GM12878 (cell line): ENCODE data around the gene LGI1. TPM values are rescaled to one million over a fixed set of nuclear protein-coding genes. Genes with fewer than 3 reads are reported as not detected.

Experiments
- ATAC-seq: fragments of 200-7000 bp; cut with Tn5 transposase; 3 replicates; pipeline ENCODE4 v1.9.1; 2020; ENCODE audit warnings: mild to moderate bottlenecking, moderate library complexity
- BruUV-seq: library from RNA; stranded (reverse); fragments of 400-500 nt; replicated peaks from 2 replicates; lab custom pipeline; 2021; lab: Mats Ljungman, UMichigan
- CTCF ChIA-PET: fragments of 300-600 bp; sonication (Branson Sonifier 250); formaldehyde crosslinking; extraction: SDS; loops from one replicate; lab custom pipeline; 2021; ENCODE audit warnings: inconsistent platforms; lab: Yijun Ruan, JAX
- POLR2A ChIA-PET: fragments of 350-600 bp; formaldehyde crosslinking; extraction: SDS; loops from one replicate; lab custom pipeline; 2021; ENCODE audit warnings: inconsistent platforms; lab: Charles Lee
- RAD21 ChIA-PET: fragments of 300-600 bp; sonication (Branson Sonifier 250); formaldehyde crosslinking; loops from one replicate; lab custom pipeline; 2023; ENCODE audit warnings: antibody characterized with exemption; ENCODE audit not compliant: unreplicated experiment; lab: Charles Lee
- SMC1A ChIA-PET: fragments of 300-600 bp; sonication (Branson Sonifier 250); formaldehyde crosslinking; loops from one replicate; lab custom pipeline; 2023; ENCODE audit not compliant: unreplicated experiment, uncharacterized antibody; lab: Charles Lee
- DNase-seq: peaks from one replicate; pipeline ENCODE4 v3.0.0-alpha.2; 2011; ENCODE audit warnings: low read depth, low spot score
- FAIRE-seq: peaks from 3 replicates; lab custom pipeline; 2011; peaks lifted over from hg19 to GRCh38; lab: Jason Lieb, UNC
- H2AFZ ChIP-seq: 2 replicates; pipeline ENCODE4 v1.6.0; 2011; ENCODE audit warnings: low read depth, low read length, control low read depth; ENCODE audit not compliant: control insufficient read depth
- H3K27ac ChIP-seq: 2 replicates; pipeline ENCODE4 v1.5.1; 2011; ENCODE audit warnings: control low read depth; ENCODE audit not compliant: control insufficient read depth, insufficient read depth
- H3K27me3 ChIP-seq, 2 experiments: replicated peaks in 1 of 2; 2 replicates each; pipeline versions ENCODE4 v1.6.0 to v1.6.1; 2011; ENCODE audit warnings: low read length in 1 of 2; ENCODE audit not compliant: control insufficient read depth in 2 of 2, insufficient read depth in 2 of 2
- H3K36me3 ChIP-seq, 2 experiments: 2 replicates each; pipeline ENCODE4 v1.5.1; 2011; ENCODE audit warnings: low read length in 1 of 2; ENCODE audit not compliant: control insufficient read depth in 2 of 2, insufficient read depth in 2 of 2
- H3K4me1 ChIP-seq: 2 replicates; pipeline ENCODE4 v1.6.1; 2011; ENCODE audit warnings: mild to moderate bottlenecking, low read length, moderate library complexity, mixed read lengths; ENCODE audit not compliant: control insufficient read depth, insufficient read depth
- H3K4me2 ChIP-seq: 2 replicates; pipeline ENCODE4 v1.6.0; 2011; ENCODE audit warnings: control low read depth; ENCODE audit not compliant: control insufficient read depth, insufficient read depth
- H3K4me3 ChIP-seq: fragments of 200-600 bp; sonication (generic); 2 replicates; pipeline ENCODE4 v1.5.1; 2016
- H3K79me2 ChIP-seq: 2 replicates; pipeline ENCODE4 v1.6.0; 2011; ENCODE audit warnings: low read length; ENCODE audit not compliant: control insufficient read depth, insufficient read depth
- H3K9ac ChIP-seq: 2 replicates; pipeline ENCODE4 v1.8.0; 2011; ENCODE audit warnings: low read length, control low read depth, mixed read lengths; ENCODE audit not compliant: control insufficient read depth, insufficient read depth
- H3K9me3 ChIP-seq: replicated peaks from 3 replicates; pipeline ENCODE4 v1.5.1; 2011; ENCODE audit warnings: mild to moderate bottlenecking, low read length; ENCODE audit not compliant: control insufficient read depth, insufficient read depth
- H4K20me1 ChIP-seq: 2 replicates; pipeline ENCODE4 v1.6.0; 2011; ENCODE audit not compliant: control insufficient read depth, insufficient read depth
- ASH2L ChIP-seq: fragments of 300-600, 200-600 bp; sonication (generic); IDR thresholded peaks from 2 replicates; pipeline ENCODE4 v1.6.1; 2017; ENCODE audit warnings: low read depth, mild to moderate bottlenecking, borderline replicate concordance
- CBX3 ChIP-seq: fragments of 200-600 bp; sonication (generic); IDR thresholded peaks from 2 replicates; pipeline ENCODE4 v1.6.1; 2016; ENCODE audit warnings: low read depth, borderline replicate concordance
- DPF2 ChIP-seq: fragments of 450-650 bp; IDR thresholded peaks from 2 replicates; pipeline ENCODE4 v1.6.1; 2017; ENCODE audit warnings: mild to moderate bottlenecking
- EP300 ChIP-seq, 2 experiments: fragments of 150-350 bp in 1 of 2; IDR thresholded peaks; 2 replicates each; pipeline ENCODE4 v1.6.1; 2011 to 2012; ENCODE audit warnings: low read depth in 2 of 2, low read length in 2 of 2, borderline replicate concordance in 1 of 2, improper control_type of control experiment in 1 of 2, inconsistent platforms in 1 of 2; ENCODE audit not compliant: control insufficient read depth in 1 of 2
- EZH2 ChIP-seq: IDR thresholded peaks from 2 replicates; pipeline ENCODE4 v1.6.1; 2012; ENCODE audit warnings: low read depth, mild to moderate bottlenecking, control low read depth, inconsistent platforms, low read length, borderline replicate concordance; ENCODE audit not compliant: control insufficient read depth
- NBN ChIP-seq: fragments of 450-650 bp; IDR thresholded peaks from 2 replicates; pipeline ENCODE4 v1.6.1; 2016
- NKRF ChIP-seq: fragments of 450-650 bp; conservative IDR thresholded peaks from 2 replicates; pipeline ENCODE4 v1.6.1; 2017; ENCODE audit warnings: mild to moderate bottlenecking, moderate library complexity
- POLR2AphosphoS2 ChIP-seq: IDR thresholded peaks from 2 replicates; pipeline ENCODE4 v1.6.1; 2011; ENCODE audit warnings: low read depth, mild to moderate bottlenecking, low read length, improper control_type of control experiment, moderate library complexity
- ZNF384 ChIP-seq: IDR thresholded peaks from 2 replicates; pipeline ENCODE4 v1.6.1; 2012; ENCODE audit warnings: low read depth, mild to moderate bottlenecking, low read length, improper control_type of control experiment, borderline replicate concordance
- WGBS: methylation state at CpG from one replicate; pipeline ENCODE4 v1.1.6; 2016; ENCODE audit warnings: low lambda C conversion rate; ENCODE audit not compliant: insufficient replicate concordance, insufficient coverage; ENCODE audit errors: missing lambda C conversion rate; 5-methylcytosine and 5-hydroxymethylcytosine counted together
- in situ Hi-C: fragments of 300-500 bp; cut with MboI; formaldehyde crosslinking; loops from 9 replicates; pipeline ENCODE4 v1.14.3; 2018; ENCODE audit warnings: mixed read lengths
- intact Hi-C: fragments of 100-400 bp; cut with micrococcal nuclease; formaldehyde crosslinking; loops from one replicate; pipeline ENCODE4 v1.14.2; 2022; ENCODE audit not compliant: unreplicated experiment
- polyA plus RNA-seq, 11 experiments: library from polyadenylated mRNA; depleted of rRNA in 4 of 11; unstranded in 6 of 11; stranded (reverse) in 5 of 11; fragments of >200 nt; fragmentation: Nextera tagmentation in 4 of 11; fragmentation: Illumina TruSeq in 1 of 11; extraction: Ambion mirVana in 4 of 11; extraction: Trizol in 1 of 11; gene quantifications; 1 replicate in 1 of 11; 2 replicates in 10 of 11; pipeline versions ENCODE4 v1.2.1 to v1.2.3, GENCODE V29; 2011 to 2016; ENCODE audit warnings: inconsistent platforms in 2 of 11, missing spikeins in 2 of 11, low read depth in 1 of 11
- total RNA-seq, 4 experiments: library from RNA; depleted of rRNA in 3 of 4; stranded (reverse); fragments of >200 nt in 3 of 4; fragmentation: Illumina TruSeq in 1 of 4; extraction: Trizol in 1 of 4; gene quantifications; 2 replicates each; pipeline versions ENCODE4 v1.2.1 to v1.2.3, GENCODE V29; 2013 to 2021
- TF ChIP-seq, protein P1 (sequence below): IDR thresholded peaks from 2 replicates; pipeline ENCODE4 v1.6.1; 2012; ENCODE audit warnings: improper control_type of control experiment, low read depth, low read length; ENCODE audit not compliant: insufficient replicate concordance
- TF ChIP-seq, protein P2 (sequence below): IDR thresholded peaks from 2 replicates; pipeline ENCODE4 v1.6.1; 2012; ENCODE audit warnings: mild to moderate bottlenecking, low read depth, low read length

Gene LGI1
- total and polyA plus RNA-seq, 10 of the 15 experiments (the other 5 are each of a cell fraction or from before 2014, with no cell fraction given) = not detected

DNA sequence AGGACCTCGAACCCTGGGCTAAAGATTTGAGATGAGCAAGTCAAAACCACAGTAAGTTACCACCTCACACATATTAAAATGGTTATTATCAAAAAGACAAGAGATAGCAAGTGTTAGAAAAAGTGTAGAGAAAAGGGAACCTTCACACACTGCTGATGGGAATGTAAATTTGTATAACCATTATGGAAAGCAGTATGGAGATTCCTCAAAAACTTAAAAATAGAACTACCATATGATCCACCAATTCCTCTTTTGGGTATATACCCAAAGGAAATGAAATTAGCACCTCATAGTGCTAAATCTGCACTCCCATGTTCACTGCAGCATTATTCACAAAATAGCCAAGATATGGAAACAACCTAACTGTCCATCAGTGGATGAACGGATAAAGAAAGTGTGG is 34.6 kb upstream of the LGI1 start:
- Histone ChIP-seq H3K36me3 (no peaks in the 10 kb centered on the region), H4K20me1 (no peaks in the 10 kb centered on the region), H3K79me2 (no peaks in the 10 kb centered on the region), H3K4me1 (peaks cover 13% of the 10 kb centered on the region), H3K9me3 (peaks cover 1% of the 10 kb centered on the region; the same call in 2 of the 3 replicates), H3K4me2 (no peak overlapping the region), H3K9ac (no peak overlapping the region), H3K27ac (no peak overlapping the region), H3K4me3 (no peak overlapping the region), H3K27me3 (no peaks in the 10 kb centered on the region), H2AFZ (no peak overlapping the region)
- in situ Hi-C loops (no loop called here), intact Hi-C loops (no loop called here)
- SMC1A ChIA-PET = no interaction called here
- no TSS peak for BruUV-seq
- TF ChIP-seq EP300 (IDR thresholded peaks at IDR 0.05; ENCODE audit: borderline replicate concordance in 1 of 2, control insufficient read depth in 1 of 2, low read depth in 2 of 2, low read length in 2 of 2) = no peak
- TF ChIP-seq NKRF = no peak
- TF ChIP-seq ZNF384 = no peak
- TF ChIP-seq, protein P1, sequence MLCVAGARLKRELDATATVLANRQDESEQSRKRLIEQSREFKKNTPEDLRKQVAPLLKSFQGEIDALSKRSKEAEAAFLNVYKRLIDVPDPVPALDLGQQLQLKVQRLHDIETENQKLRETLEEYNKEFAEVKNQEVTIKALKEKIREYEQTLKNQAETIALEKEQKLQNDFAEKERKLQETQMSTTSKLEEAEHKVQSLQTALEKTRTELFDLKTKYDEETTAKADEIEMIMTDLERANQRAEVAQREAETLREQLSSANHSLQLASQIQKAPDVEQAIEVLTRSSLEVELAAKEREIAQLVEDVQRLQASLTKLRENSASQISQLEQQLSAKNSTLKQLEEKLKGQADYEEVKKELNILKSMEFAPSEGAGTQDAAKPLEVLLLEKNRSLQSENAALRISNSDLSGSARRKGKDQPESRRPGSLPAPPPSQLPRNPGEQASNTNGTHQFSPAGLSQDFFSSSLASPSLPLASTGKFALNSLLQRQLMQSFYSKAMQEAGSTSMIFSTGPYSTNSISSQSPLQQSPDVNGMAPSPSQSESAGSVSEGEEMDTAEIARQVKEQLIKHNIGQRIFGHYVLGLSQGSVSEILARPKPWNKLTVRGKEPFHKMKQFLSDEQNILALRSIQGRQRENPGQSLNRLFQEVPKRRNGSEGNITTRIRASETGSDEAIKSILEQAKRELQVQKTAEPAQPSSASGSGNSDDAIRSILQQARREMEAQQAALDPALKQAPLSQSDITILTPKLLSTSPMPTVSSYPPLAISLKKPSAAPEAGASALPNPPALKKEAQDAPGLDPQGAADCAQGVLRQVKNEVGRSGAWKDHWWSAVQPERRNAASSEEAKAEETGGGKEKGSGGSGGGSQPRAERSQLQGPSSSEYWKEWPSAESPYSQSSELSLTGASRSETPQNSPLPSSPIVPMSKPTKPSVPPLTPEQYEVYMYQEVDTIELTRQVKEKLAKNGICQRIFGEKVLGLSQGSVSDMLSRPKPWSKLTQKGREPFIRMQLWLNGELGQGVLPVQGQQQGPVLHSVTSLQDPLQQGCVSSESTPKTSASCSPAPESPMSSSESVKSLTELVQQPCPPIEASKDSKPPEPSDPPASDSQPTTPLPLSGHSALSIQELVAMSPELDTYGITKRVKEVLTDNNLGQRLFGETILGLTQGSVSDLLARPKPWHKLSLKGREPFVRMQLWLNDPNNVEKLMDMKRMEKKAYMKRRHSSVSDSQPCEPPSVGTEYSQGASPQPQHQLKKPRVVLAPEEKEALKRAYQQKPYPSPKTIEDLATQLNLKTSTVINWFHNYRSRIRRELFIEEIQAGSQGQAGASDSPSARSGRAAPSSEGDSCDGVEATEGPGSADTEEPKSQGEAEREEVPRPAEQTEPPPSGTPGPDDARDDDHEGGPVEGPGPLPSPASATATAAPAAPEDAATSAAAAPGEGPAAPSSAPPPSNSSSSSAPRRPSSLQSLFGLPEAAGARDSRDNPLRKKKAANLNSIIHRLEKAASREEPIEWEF = no peak
- TF ChIP-seq, protein P2, sequence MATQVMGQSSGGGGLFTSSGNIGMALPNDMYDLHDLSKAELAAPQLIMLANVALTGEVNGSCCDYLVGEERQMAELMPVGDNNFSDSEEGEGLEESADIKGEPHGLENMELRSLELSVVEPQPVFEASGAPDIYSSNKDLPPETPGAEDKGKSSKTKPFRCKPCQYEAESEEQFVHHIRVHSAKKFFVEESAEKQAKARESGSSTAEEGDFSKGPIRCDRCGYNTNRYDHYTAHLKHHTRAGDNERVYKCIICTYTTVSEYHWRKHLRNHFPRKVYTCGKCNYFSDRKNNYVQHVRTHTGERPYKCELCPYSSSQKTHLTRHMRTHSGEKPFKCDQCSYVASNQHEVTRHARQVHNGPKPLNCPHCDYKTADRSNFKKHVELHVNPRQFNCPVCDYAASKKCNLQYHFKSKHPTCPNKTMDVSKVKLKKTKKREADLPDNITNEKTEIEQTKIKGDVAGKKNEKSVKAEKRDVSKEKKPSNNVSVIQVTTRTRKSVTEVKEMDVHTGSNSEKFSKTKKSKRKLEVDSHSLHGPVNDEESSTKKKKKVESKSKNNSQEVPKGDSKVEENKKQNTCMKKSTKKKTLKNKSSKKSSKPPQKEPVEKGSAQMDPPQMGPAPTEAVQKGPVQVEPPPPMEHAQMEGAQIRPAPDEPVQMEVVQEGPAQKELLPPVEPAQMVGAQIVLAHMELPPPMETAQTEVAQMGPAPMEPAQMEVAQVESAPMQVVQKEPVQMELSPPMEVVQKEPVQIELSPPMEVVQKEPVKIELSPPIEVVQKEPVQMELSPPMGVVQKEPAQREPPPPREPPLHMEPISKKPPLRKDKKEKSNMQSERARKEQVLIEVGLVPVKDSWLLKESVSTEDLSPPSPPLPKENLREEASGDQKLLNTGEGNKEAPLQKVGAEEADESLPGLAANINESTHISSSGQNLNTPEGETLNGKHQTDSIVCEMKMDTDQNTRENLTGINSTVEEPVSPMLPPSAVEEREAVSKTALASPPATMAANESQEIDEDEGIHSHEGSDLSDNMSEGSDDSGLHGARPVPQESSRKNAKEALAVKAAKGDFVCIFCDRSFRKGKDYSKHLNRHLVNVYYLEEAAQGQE = no peak
- TF ChIP-seq NBN = no peak
- no peak for TF ChIP-seq CBX3
- no peak for TF ChIP-seq POLR2AphosphoS2
- TF ChIP-seq ASH2L = no peak
- TF ChIP-seq EZH2 = no peak
- TF ChIP-seq DPF2 = no peak
- RAD21 ChIA-PET = no interaction called here
- FAIRE-seq = no peak
- no peak for ATAC-seq
- CTCF ChIA-PET = no interaction called here
- DNase-seq = no peak
- POLR2A ChIA-PET = no interaction called here
- WGBS = 44% methylated on average over 2 of the region's 2 CpGs
